ENCODE data around the gene CTNND2.

The CTNND2 gene

GRCh38 chr5:10975945-10976344, 928.3 kb downstream of the CTNND2 start:
- Histone ChIP-seq H3K27me3 (ENCODE audit: control insufficient read depth in 1 of 2, insufficient read depth in 2 of 2, low read length in 2 of 2) (no peaks in the 10 kb centered on the region), H3K4me3 (ENCODE audit: low read depth in 1 of 2, low read length in 2 of 2) (no peak overlapping the region), H3K9ac (ENCODE audit: low read depth in 1 of 2, low read length in 2 of 2) (no peak overlapping the region), H3K9me3 (ENCODE audit: control insufficient read depth in 1 of 2, low read length in 2 of 2) (no peaks in the 10 kb centered on the region), H3K36me3 (ENCODE audit: control insufficient read depth in 1 of 2, insufficient read depth in 2 of 2, low read length in 2 of 2) (no peaks in the 10 kb centered on the region), H3K27ac (ENCODE audit: low read depth, low read length) (no peak overlapping the region), H3K4me1 (ENCODE audit: control insufficient read depth in 1 of 2, insufficient read depth in 2 of 2, low read length in 2 of 2) (no peaks in the 10 kb centered on the region)

- no peaks in the 10 kb centered on the region for H3K27me3 ChIP-seq (ENCODE audit: control insufficient read depth in 1 of 2, insufficient read depth in 2 of 2, low read length in 2 of 2)
- no peak overlapping the region for H3K9ac ChIP-seq (ENCODE audit: low read depth in 1 of 2, low read length in 2 of 2)
- no peak overlapping the region for H3K27ac ChIP-seq (ENCODE audit: low read depth, low read length)
- no peaks in the 10 kb centered on the region for H3K9me3 ChIP-seq (ENCODE audit: control insufficient read depth in 1 of 2, low read length in 2 of 2)
- H3K36me3 ChIP-seq (ENCODE audit: control insufficient read depth in 1 of 2, insufficient read depth in 2 of 2, low read length in 2 of 2): no peaks in the 10 kb centered on the region
- H3K4me3 ChIP-seq (ENCODE audit: low read depth in 1 of 2, low read length in 2 of 2): no peak overlapping the region
- H3K4me1 ChIP-seq (ENCODE audit: control insufficient read depth in 1 of 2, insufficient read depth in 2 of 2, low read length in 2 of 2): no peaks in the 10 kb centered on the region
Measured at GRCh38 chr5:10974850-10975249, 929.4 kb downstream of the CTNND2 start.

- Histone ChIP-seq H3K9ac (ENCODE audit: low read depth in 1 of 2, low read length in 2 of 2) (no peak overlapping the region), H3K4me1 (ENCODE audit: control insufficient read depth in 1 of 2, insufficient read depth in 2 of 2, low read length in 2 of 2) (no peaks in the 10 kb centered on the region), H3K4me3 (ENCODE audit: low read depth in 1 of 2, low read length in 2 of 2) (no peak overlapping the region), H3K27me3 (ENCODE audit: control insufficient read depth in 1 of 2, insufficient read depth in 2 of 2, low read length in 2 of 2) (no peaks in the 10 kb centered on the region), H3K9me3 (ENCODE audit: control insufficient read depth in 1 of 2, low read length in 2 of 2) (no peaks in the 10 kb centered on the region), H3K27ac (ENCODE audit: low read depth, low read length) (no peak overlapping the region), H3K36me3 (ENCODE audit: control insufficient read depth in 1 of 2, insufficient read depth in 2 of 2, low read length in 2 of 2) (no peaks in the 10 kb centered on the region)
Measured at GRCh38 chr5:10973316-10973715, 930.9 kb downstream of the CTNND2 start.

- H3K9ac ChIP-seq (ENCODE audit: low read depth in 1 of 2, low read length in 2 of 2): no peak overlapping the region
- H3K27ac ChIP-seq (ENCODE audit: low read depth, low read length): no peak overlapping the region
- H3K36me3 ChIP-seq (ENCODE audit: control insufficient read depth in 1 of 2, insufficient read depth in 2 of 2, low read length in 2 of 2): no peaks in the 10 kb centered on the region
- no peaks in the 10 kb centered on the region for H3K4me1 ChIP-seq (ENCODE audit: control insufficient read depth in 1 of 2, insufficient read depth in 2 of 2, low read length in 2 of 2)
- H3K9me3 ChIP-seq (ENCODE audit: control insufficient read depth in 1 of 2, low read length in 2 of 2): no peaks in the 10 kb centered on the region
- no peaks in the 10 kb centered on the region for H3K27me3 ChIP-seq (ENCODE audit: control insufficient read depth in 1 of 2, insufficient read depth in 2 of 2, low read length in 2 of 2)
- H3K4me3 ChIP-seq (ENCODE audit: low read depth in 1 of 2, low read length in 2 of 2): no peak overlapping the region
Measured at GRCh38 chr5:10969684-10970180, 934.5 kb downstream of the CTNND2 start.

- H3K9ac ChIP-seq (ENCODE audit: low read depth in 1 of 2, low read length in 2 of 2): no peak overlapping the region
- H3K27me3 ChIP-seq (ENCODE audit: control insufficient read depth in 1 of 2, insufficient read depth in 2 of 2, low read length in 2 of 2): no peaks in the 10 kb centered on the region
- no peaks in the 10 kb centered on the region for H3K36me3 ChIP-seq (ENCODE audit: control insufficient read depth in 1 of 2, insufficient read depth in 2 of 2, low read length in 2 of 2)
- no peak overlapping the region for H3K4me3 ChIP-seq (ENCODE audit: low read depth in 1 of 2, low read length in 2 of 2)
- no peaks in the 10 kb centered on the region for H3K9me3 ChIP-seq (ENCODE audit: control insufficient read depth in 1 of 2, low read length in 2 of 2)
- no peaks in the 10 kb centered on the region for H3K4me1 ChIP-seq (ENCODE audit: control insufficient read depth in 1 of 2, insufficient read depth in 2 of 2, low read length in 2 of 2)
- H3K27ac ChIP-seq (ENCODE audit: low read depth, low read length): no peak overlapping the region
Measured at GRCh38 chr5:10964806-10965205, 939.4 kb downstream of the CTNND2 start.

- Histone ChIP-seq H3K4me1 (ENCODE audit: control insufficient read depth in 1 of 2, insufficient read depth in 2 of 2, low read length in 2 of 2) (no peaks in the 10 kb centered on the region), H3K9ac (ENCODE audit: low read depth in 1 of 2, low read length in 2 of 2) (no peak overlapping the region), H3K4me3 (ENCODE audit: low read depth in 1 of 2, low read length in 2 of 2) (no peak overlapping the region), H3K27ac (ENCODE audit: low read depth, low read length) (no peak overlapping the region), H3K36me3 (ENCODE audit: control insufficient read depth in 1 of 2, insufficient read depth in 2 of 2, low read length in 2 of 2) (no peaks in the 10 kb centered on the region), H3K9me3 (ENCODE audit: control insufficient read depth in 1 of 2, low read length in 2 of 2) (peaks cover 2 to 9% of the 10 kb centered on the region in 2 donors), H3K27me3 (ENCODE audit: control insufficient read depth in 1 of 2, insufficient read depth in 2 of 2, low read length in 2 of 2) (no peaks in the 10 kb centered on the region)
Measured at GRCh38 chr5:10958728-10959127, 945.5 kb downstream of the CTNND2 start.

GRCh38 chr5:10949856-10950630, 954.2 kb downstream of the CTNND2 start:
- no peak overlapping the region for H3K9ac ChIP-seq (ENCODE audit: low read depth in 1 of 2, low read length in 2 of 2)
- H3K4me1 ChIP-seq (ENCODE audit: control insufficient read depth in 1 of 2, insufficient read depth in 2 of 2, low read length in 2 of 2): no peaks in the 10 kb centered on the region
- H3K27me3 ChIP-seq (ENCODE audit: control insufficient read depth in 1 of 2, insufficient read depth in 2 of 2, low read length in 2 of 2): peaks cover 0 to 3% of the 10 kb centered on the region in 2 donors
- no peak overlapping the region for H3K27ac ChIP-seq (ENCODE audit: low read depth, low read length)
- H3K9me3 ChIP-seq (ENCODE audit: control insufficient read depth in 1 of 2, low read length in 2 of 2): no peaks in the 10 kb centered on the region
- H3K36me3 ChIP-seq (ENCODE audit: control insufficient read depth in 1 of 2, insufficient read depth in 2 of 2, low read length in 2 of 2): no peaks in the 10 kb centered on the region
- H3K4me3 ChIP-seq (ENCODE audit: low read depth in 1 of 2, low read length in 2 of 2): no peak overlapping the region

GRCh38 chr5:10946050-10946449, 958.2 kb downstream of the CTNND2 start:
- no peaks in the 10 kb centered on the region for H3K36me3 ChIP-seq (ENCODE audit: control insufficient read depth in 1 of 2, insufficient read depth in 2 of 2, low read length in 2 of 2)

GRCh38 chr5:10941900-10942299, 962.3 kb downstream of the CTNND2 start:
- Histone ChIP-seq H3K9ac (ENCODE audit: low read depth in 1 of 2, low read length in 2 of 2) (no peak overlapping the region), H3K27ac (ENCODE audit: low read depth, low read length) (no peak overlapping the region), H3K4me3 (ENCODE audit: low read depth in 1 of 2, low read length in 2 of 2) (no peak overlapping the region), H3K27me3 (ENCODE audit: control insufficient read depth in 1 of 2, insufficient read depth in 2 of 2, low read length in 2 of 2) (no peaks in the 10 kb centered on the region), H3K4me1 (ENCODE audit: control insufficient read depth in 1 of 2, insufficient read depth in 2 of 2, low read length in 2 of 2) (no peaks in the 10 kb centered on the region), H3K9me3 (ENCODE audit: control insufficient read depth in 1 of 2, low read length in 2 of 2) (no peaks in the 10 kb centered on the region), H3K36me3 (ENCODE audit: control insufficient read depth in 1 of 2, insufficient read depth in 2 of 2, low read length in 2 of 2) (no peaks in the 10 kb centered on the region)

More at GRCh38 chr5:10946050-10946449, 958.2 kb downstream of the CTNND2 start:
- Histone ChIP-seq H3K4me3 (ENCODE audit: low read depth in 1 of 2, low read length in 2 of 2) (no peak overlapping the region), H3K27ac (ENCODE audit: low read depth, low read length) (no peak overlapping the region), H3K27me3 (ENCODE audit: control insufficient read depth in 1 of 2, insufficient read depth in 2 of 2, low read length in 2 of 2) (peaks cover 0 to 3% of the 10 kb centered on the region in 2 donors), H3K9me3 (ENCODE audit: control insufficient read depth in 1 of 2, low read length in 2 of 2) (no peaks in the 10 kb centered on the region), H3K9ac (ENCODE audit: low read depth in 1 of 2, low read length in 2 of 2) (no peak overlapping the region), H3K4me1 (ENCODE audit: control insufficient read depth in 1 of 2, insufficient read depth in 2 of 2, low read length in 2 of 2) (no peaks in the 10 kb centered on the region)

- H3K27ac ChIP-seq (ENCODE audit: low read depth, low read length): no peak overlapping the region
- H3K9me3 ChIP-seq (ENCODE audit: control insufficient read depth in 1 of 2, low read length in 2 of 2): no peaks in the 10 kb centered on the region
- no peaks in the 10 kb centered on the region for H3K4me1 ChIP-seq (ENCODE audit: control insufficient read depth in 1 of 2, insufficient read depth in 2 of 2, low read length in 2 of 2)
- H3K9ac ChIP-seq (ENCODE audit: low read depth in 1 of 2, low read length in 2 of 2): no peak overlapping the region
- no peaks in the 10 kb centered on the region for H3K27me3 ChIP-seq (ENCODE audit: control insufficient read depth in 1 of 2, insufficient read depth in 2 of 2, low read length in 2 of 2)
- no peaks in the 10 kb centered on the region for H3K36me3 ChIP-seq (ENCODE audit: control insufficient read depth in 1 of 2, insufficient read depth in 2 of 2, low read length in 2 of 2)
- H3K4me3 ChIP-seq (ENCODE audit: low read depth in 1 of 2, low read length in 2 of 2): no peak overlapping the region
Measured at GRCh38 chr5:10936081-10936855, 968.0 kb downstream of the CTNND2 start.

All from duodenal mucosa (tissue), 2 donors.